HCT116 (cell line): Measurements from ENCODE around the gene BRPF3.

Experiments used
- EGR1 ChIP-seq: IDR thresholded peaks from 2 replicates; pipeline ENCODE4 v1.6.1; 2012; ENCODE audit warnings: low read depth
- POLR2A ChIP-seq: IDR thresholded peaks from 2 replicates; pipeline ENCODE4 v1.7.0; 2011; ENCODE audit warnings: borderline replicate concordance; ENCODE audit not compliant: insufficient read depth, insufficient read length; ENCODE audit errors: extremely low read depth
- RAD21 ChIP-seq: IDR thresholded peaks from 2 replicates; pipeline ENCODE4 v1.6.1; 2012; ENCODE audit warnings: low read depth, mild to moderate bottlenecking
- REST ChIP-seq: IDR thresholded peaks from 2 replicates; pipeline ENCODE4 v1.6.1; 2012; ENCODE audit warnings: low read depth
- TF ChIP-seq, protein P1 (sequence below), 3 experiments: fragments of 200-600 bp in 1 of 3; sonication (generic) in 1 of 3; IDR thresholded peaks in 2 of 3; conservative IDR thresholded peaks in 1 of 3; 2 replicates each; pipeline ENCODE4 v1.5.1; 2012 to 2017; ENCODE audit warnings: low read depth in 2 of 3, low read length in 2 of 3, antibody characterized with exemption in 1 of 3, borderline replicate concordance in 1 of 3, control low read depth in 1 of 3, mild to moderate bottlenecking in 1 of 3, mixed read lengths in 1 of 3, mixed run types in 1 of 3, moderate library complexity in 1 of 3; ENCODE audit not compliant: insufficient read depth in 1 of 3
- TF ChIP-seq, protein P2 (sequence below): IDR thresholded peaks from 2 replicates; pipeline ENCODE4 v1.6.1; 2012
- TF ChIP-seq, protein P3 (sequence below): IDR thresholded peaks from 2 replicates; pipeline ENCODE4 v1.6.1; 2012

GRCh38 chr6:36277946-36278470, 81.5 kb downstream of the BRPF3 start:
- TF ChIP-seq POLR2A = no peak
- TF ChIP-seq, protein P1, sequence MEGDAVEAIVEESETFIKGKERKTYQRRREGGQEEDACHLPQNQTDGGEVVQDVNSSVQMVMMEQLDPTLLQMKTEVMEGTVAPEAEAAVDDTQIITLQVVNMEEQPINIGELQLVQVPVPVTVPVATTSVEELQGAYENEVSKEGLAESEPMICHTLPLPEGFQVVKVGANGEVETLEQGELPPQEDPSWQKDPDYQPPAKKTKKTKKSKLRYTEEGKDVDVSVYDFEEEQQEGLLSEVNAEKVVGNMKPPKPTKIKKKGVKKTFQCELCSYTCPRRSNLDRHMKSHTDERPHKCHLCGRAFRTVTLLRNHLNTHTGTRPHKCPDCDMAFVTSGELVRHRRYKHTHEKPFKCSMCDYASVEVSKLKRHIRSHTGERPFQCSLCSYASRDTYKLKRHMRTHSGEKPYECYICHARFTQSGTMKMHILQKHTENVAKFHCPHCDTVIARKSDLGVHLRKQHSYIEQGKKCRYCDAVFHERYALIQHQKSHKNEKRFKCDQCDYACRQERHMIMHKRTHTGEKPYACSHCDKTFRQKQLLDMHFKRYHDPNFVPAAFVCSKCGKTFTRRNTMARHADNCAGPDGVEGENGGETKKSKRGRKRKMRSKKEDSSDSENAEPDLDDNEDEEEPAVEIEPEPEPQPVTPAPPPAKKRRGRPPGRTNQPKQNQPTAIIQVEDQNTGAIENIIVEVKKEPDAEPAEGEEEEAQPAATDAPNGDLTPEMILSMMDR (IDR thresholded peaks at IDR 0.05 in 2 of 3, conservative IDR thresholded peaks at IDR 0.05 in 1 of 3; ENCODE audit: borderline replicate concordance in 1 of 3, insufficient read depth in 1 of 3, low read depth in 2 of 3, low read length in 2 of 3) = no peak
- TF ChIP-seq RAD21 = no peak
- TF ChIP-seq, protein P2, sequence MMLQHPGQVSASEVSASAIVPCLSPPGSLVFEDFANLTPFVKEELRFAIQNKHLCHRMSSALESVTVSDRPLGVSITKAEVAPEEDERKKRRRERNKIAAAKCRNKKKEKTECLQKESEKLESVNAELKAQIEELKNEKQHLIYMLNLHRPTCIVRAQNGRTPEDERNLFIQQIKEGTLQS = no peak
- no peak for TF ChIP-seq REST
- TF ChIP-seq, protein P3, sequence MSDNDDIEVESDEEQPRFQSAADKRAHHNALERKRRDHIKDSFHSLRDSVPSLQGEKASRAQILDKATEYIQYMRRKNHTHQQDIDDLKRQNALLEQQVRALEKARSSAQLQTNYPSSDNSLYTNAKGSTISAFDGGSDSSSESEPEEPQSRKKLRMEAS = no peak
- no peak for TF ChIP-seq EGR1
